Stimulated activated CD4-positive, alpha-beta T cell treated with anti-CD3 and anti-CD28 coated beads, Interleukin-2, amount 100 ng/mL, for 4 hours (primary cell): Measurements from ENCODE around the gene ZC3H13.
A peak's percentile ranks its signal among the peaks of the same experiment; 100 is the strongest.

Experiments
- DNase-seq: peaks from one replicate; pipeline ENCODE4 v3.0.0-alpha.2; 2020; ENCODE audit warnings: low read depth

The ZC3H13 gene, protein sequence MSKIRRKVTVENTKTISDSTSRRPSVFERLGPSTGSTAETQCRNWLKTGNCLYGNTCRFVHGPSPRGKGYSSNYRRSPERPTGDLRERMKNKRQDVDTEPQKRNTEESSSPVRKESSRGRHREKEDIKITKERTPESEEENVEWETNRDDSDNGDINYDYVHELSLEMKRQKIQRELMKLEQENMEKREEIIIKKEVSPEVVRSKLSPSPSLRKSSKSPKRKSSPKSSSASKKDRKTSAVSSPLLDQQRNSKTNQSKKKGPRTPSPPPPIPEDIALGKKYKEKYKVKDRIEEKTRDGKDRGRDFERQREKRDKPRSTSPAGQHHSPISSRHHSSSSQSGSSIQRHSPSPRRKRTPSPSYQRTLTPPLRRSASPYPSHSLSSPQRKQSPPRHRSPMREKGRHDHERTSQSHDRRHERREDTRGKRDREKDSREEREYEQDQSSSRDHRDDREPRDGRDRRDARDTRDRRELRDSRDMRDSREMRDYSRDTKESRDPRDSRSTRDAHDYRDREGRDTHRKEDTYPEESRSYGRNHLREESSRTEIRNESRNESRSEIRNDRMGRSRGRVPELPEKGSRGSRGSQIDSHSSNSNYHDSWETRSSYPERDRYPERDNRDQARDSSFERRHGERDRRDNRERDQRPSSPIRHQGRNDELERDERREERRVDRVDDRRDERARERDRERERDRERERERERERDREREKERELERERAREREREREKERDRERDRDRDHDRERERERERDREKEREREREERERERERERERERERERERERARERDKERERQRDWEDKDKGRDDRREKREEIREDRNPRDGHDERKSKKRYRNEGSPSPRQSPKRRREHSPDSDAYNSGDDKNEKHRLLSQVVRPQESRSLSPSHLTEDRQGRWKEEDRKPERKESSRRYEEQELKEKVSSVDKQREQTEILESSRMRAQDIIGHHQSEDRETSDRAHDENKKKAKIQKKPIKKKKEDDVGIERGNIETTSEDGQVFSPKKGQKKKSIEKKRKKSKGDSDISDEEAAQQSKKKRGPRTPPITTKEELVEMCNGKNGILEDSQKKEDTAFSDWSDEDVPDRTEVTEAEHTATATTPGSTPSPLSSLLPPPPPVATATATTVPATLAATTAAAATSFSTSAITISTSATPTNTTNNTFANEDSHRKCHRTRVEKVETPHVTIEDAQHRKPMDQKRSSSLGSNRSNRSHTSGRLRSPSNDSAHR (N-terminal part only)

DNA sequence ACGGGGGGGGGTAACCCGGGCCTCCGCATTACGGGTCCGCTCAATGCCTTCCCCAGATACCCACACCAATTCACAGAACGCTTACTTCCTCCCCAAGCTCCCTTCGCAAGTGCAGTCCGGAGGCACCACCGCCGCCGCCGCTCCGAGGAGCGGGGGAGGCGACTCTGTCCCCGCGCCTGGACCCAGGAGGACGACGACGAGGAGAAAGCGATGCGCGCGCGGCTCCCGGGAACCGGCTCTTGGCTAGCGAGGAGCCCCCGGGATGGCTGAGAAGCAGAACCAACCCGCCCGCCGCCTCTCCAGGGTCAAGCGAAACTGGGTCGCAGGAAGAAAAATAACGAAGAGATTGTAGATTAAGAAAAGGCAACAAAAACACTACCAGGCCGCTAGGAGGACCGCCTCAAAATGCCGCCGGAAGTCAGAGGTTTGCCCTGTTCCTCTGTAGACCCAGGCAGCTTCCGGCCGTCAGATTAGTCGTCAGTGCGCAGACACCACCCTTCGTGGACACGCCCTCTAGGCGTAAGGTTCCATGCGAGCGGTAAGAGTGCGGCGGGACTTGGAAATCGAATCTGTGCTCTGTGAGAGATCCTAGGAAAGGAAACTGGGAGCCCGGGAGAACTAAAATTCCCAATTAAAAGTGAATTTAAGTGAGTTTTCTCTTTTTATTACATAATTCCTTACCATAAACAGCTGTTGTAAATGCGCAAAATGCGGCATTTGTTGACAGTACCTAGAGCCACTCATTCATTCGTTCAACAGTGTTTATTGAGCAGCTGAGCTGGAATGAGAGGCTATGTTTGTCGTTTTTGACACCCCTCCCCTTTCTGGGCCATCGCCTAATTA is at the start of gene ZC3H13:
TSS of gene ZC3H13 (minus strand) at position 428 of the 843 bp plus-strand sequence. CDS start 7,239 bp downstream, outside the sequence.
- DNase-seq = peak; percentile 86

DNA sequence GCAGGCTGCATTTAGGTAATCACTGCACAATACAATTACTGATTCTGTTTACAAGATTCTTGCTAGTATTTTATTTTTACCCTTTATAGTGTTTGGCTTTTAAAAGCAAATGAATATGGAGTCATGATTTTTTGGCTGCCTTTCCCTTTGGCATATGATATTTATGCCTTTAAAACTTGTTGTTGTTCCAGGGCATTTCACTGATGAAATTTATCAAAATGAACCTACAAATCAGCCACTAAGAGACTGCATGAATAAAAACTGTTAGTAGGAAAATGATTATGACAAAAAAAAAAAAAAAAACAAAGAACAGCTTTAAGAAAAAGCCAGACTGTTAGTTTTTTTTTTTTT is 49.7 kb upstream of the ZC3H13 start:
- DNase-seq = no peak

DNA sequence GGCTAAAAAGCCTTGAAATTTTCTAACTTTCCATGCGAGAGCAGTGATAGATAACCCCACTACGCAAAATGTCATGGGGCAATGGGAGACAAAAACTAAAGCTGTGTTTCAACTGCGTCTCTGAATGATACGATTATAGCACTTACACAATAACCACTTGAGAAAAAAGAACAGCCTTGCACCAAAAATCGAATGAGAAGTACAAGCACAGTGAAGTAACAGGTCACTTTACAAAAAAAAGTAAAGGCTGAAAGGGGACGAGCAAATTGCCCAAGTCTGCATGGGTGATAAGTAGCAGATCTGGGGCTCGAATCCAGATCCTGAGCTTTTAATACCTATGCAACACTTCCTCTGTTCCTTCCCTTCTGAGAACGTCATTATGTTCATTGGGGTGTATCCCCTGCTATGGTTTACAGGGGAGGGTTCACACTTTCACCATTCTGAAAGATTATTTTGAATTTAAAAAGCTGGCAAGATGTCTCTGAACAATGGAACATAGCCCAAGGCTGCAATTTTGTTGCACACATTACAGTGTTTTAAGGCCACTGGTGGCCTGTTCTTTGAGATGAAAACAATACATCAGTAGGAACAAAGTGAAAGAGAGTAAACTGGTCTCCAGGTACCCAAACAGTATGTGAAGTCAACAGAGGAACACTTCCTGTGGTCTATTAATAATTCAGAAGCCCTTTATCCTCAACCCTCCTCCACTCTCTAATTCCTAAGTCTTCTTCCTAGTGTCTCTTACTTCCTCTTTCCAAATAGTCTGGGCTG is 49.1 kb upstream of the ZC3H13 start:
- DNase-seq = no peak

DNA sequence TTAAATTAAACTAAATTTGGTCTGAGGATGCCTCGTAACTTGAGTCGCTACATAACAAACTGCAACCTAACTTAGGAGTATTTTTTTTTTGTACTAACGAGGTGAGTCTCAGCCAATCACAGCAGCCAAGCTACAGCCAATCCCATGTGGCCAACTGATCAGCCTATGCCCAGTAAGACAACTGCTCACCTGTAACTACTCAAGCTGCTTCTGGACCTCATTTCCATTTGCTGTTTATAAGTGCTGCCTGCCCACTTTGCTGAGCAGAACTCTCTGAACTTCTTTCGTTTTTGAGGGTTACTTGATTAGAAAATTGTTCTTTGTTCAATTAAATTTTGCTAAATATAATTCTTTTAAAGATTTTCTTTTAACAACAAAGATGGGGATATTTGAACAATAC is 48.5 kb upstream of the ZC3H13 start:
- no peak for DNase-seq

DNA sequence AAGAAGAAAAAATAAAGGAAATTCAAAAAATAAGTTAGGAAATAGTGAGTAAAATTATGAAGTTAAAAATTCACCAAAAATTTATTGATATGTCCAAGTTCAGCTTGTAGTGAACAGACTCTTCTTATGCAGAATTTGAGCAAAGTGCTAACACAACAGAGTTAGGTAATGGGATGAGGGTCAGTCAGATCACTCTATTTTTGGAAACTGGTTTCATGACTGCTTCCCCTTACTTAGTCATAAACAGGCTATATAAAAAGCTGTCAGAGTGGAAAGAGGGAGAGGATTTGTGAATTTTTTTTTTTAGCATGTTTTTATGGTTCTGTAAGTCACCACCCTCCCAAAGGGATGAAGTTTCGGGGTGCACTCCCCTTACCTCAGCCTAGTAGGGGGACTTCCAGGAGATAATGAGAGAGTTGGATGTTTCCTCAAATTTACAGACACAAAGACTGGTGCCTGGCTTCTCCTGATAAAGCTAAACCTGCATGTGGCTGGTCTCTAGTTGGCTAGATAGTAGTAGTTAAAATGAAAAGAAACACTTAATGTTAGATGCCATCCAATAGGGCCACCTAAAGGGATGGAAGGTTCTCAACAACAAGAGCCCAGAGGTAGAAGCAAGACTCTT is 47.8 kb upstream of the ZC3H13 start:
- DNase-seq = no peak

DNA sequence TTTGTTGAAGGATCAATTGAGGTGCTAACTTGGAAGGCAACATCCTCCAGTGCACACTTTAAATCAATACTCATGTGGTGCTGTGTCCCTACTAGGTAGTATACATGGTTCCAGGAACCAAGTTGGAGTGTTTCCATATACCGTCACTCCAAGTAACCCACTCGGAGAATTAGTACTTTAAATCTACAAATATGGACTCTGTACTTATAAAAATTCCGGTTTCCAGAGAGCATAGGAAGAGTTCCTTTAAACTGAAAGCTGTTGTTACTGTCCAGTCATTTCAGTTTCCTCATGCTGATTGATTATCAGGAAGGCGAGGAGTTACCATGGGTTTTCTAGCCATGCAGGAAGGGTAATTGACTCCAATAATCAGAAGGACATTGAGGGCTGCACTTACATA is 45.1 kb upstream of the ZC3H13 start:
- DNase-seq = no peak

DNA sequence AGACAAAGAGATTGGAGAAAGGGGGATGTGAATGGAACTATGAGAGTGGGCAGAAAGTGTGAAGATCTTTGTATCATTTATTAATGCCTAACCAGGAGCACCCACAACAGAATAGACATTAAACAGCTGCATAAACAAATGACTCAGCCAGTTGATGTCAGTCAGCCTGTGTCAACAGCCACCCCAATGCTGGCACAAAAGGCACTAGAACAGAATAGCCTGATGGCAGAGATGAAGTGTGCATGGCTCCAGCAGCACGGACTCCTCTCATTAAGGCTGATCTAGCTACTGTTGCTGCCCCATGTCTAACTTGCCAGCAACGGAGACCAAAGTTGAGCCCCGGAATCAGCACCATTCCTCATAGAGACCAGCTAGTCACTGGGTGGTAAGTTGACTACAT is 44.5 kb upstream of the ZC3H13 start:
- DNase-seq = no peak

DNA sequence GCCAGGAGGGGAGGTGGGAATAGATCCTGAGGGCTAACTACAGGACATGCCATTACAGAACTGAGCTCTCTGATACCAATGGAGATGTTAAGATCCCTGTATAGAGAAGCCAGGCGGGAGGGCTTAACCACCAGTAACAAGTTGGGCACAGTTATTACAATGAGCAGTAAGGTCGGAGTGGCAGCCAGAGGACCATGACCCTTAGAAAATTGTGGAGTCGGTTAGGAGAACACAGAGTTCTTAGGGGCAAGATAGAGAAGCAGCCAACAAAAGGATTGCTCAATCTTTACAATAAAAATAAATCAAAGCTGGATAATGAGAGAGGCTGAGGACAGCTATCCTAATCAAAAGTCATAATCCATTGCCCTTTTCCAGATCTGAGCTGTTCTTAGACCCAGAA is 41.9 kb upstream of the ZC3H13 start:
- no peak for DNase-seq

DNA sequence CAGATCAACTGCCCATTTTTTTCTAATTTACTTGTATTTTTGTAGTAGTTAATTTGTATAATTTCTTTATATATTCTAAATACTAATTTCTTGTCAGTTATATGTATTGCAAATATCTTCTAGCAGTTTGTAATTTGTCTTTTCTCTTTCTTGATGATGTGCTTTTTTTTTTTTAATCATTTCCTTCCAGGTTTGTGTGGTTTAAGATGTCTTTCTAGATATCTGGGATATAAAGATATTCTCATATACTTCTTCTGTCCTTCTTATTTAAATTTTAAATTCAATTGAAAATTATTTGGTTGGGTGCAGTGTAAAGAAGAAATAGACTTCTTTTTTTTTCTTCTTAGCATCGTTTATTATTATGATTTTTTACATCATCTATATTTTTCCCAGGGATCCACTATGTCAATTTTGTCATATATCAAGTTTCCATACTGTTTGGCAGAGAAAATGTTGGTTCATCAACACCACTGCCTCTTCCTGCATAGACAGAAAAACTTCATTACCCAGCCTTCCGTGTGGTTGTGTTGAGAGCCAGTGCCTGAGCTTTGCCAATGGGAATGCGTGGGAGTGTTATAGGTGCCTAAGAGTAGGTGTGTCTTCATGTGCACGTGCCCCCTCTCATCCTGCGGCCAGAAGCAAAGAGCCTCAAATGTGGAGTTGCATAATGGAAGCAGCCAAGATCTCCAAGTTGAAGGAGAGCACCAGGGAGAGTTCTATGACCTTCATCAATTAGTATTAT is 36.4 kb upstream of the ZC3H13 start:
- no peak for DNase-seq

DNA sequence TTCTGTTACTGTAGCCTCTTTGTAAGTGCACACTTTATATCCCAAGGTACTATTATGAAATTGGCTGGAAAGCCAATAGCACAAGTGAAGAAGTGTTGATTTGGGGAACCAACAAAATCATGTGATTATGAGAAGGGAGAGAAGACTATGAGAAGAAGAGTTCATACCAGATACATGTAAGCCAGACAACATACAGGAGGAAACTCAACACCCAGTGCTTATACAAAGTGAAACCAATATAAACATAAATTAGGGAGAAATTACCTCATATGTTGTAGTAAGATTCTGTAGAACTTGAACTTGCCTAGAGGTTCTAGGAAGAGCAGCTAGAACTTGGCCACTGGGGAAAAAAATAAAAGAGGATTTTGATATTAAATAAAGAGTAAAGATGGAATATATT is 34.9 kb upstream of the ZC3H13 start:
- DNase-seq = no peak

DNA sequence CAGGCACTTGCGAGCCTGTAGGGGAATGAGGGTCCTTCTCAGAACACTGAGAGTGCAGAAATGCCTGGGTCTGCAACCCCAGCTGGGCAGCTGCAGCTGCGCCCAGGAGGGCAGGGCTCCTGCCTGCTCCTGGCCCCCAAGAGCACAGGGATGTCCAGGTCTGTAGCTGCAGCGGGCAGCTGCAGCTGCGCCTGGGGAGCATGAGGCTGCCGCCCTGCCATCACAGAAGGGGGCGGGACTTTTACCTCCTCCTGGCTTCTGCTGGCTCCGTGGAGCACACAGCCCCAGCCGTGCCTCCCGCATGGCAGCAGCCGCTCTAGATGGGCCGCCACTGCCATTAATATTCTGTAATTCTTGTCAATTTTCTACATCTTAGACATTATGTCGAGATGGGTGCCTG is 34.4 kb upstream of the ZC3H13 start:
- DNase-seq = no peak

DNA sequence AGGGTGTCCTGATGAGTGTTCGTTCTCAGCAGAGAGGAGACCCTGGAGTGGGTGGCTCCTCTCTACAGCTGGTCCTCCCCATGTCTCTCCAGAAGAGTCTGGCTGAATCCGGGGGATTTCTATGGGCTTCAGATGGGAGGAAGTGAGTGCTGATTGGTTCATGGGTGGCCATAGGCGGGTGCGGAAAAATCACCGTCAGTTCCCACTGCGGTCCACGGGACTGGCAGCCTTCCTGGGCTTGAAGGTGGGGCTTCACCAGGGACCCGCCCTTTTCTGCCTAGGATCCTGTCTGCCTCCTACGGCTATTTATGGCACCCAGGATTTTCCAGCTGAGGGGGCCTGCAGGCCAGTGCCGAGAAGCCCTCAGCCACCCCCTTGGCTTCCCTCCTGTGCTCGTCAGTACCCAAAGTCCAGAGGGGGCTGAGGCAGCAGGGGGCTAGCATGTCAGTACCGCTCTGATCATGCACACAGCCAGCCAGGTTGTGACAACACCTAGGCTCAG is 33.9 kb upstream of the ZC3H13 start:
- DNase-seq = no peak

DNA sequence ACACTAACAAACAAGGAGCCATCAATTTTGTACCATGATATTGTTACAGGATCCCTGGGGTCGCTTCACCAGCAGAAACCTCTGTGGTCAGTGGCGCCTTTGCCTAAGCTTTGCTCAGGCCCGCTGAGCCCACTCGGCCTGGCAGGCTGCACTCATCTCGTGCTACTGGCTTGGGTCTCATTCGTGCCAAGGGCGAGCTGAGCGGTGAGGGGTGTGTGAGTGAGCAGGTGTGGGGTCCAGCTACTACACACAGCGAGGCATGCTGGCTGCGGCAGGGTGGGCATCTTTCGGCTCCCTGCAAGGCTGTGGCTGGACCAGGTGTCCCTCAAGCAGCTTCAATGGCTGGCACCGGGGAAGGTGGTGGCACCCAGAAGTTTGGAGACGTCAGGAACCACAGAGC is 33.2 kb upstream of the ZC3H13 start:
- DNase-seq = no peak

DNA sequence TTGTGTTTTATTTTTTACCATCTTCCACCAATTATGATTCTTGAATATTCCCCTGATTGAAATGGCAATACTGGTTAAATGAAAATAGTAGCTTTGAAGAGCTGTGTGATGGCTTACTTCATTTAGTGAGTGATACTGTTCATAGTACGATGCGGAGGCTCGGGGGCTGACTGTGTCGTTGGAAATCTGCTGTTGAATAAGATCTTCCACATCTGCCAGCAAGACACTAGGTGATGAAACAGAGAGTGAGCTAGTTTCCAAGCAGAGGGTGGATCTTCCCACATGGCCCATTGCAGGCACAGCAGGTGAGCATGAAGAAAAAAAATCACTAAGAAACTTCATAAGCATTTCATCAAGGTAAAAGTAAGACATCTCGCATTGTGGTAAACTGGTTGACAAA is 29.8 kb upstream of the ZC3H13 start:
- no peak for DNase-seq

DNA sequence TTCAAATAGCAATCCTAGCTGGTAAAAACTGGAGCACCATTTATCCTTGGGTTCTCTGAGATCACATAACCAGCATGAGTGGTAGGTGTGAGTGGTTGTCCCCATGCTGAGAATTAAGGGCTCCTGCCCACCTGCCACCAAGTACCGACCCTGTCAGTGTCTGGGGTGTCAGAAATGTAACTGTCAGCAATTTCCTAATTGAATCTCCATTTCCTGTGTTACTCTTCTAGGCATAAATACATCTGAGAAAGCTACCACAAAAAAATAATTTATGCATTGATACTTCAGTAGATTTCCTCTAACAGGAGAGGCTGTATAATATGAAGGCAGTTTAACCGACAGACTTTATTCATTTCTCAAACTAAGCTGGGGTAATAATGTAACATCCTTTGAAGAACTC is 27.2 kb upstream of the ZC3H13 start:
- DNase-seq = no peak

DNA sequence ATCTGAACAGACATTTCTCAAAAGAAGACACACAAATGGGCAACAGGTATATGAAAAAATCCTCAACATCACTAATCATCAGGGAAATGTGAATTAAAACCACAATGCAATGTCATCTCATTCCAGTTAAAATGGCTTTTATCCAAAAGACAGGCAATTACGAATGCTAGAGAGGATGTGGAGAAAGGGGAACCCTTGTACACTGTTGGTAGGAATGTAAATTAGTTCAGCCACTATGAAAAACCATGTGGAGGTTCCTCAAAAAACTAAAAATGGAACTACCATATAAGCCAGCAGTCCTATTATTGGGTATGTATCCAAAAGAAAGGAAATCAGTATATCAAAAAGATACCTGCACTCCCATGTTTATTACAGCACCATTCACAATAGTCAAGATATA is 24.7 kb upstream of the ZC3H13 start:
- DNase-seq = no peak

DNA sequence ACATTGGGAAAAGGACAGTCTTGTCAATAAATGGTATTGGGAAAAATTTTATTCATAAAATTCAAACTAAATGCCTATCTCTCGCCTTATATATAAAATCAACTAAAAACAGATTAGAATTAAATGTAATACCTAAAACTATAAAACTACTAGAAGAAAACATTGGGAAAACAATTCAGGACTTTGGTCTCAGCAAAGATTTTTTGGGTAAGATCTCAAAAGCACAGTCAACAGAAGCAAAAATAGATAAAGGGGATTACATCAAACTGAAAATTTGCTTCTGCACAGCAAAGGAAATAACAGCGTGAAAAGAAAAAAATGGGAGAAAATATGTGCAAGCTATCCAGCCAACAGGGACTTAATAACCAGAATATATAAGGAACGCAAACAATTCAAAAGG is 24.3 kb upstream of the ZC3H13 start:
- DNase-seq = no peak

DNA sequence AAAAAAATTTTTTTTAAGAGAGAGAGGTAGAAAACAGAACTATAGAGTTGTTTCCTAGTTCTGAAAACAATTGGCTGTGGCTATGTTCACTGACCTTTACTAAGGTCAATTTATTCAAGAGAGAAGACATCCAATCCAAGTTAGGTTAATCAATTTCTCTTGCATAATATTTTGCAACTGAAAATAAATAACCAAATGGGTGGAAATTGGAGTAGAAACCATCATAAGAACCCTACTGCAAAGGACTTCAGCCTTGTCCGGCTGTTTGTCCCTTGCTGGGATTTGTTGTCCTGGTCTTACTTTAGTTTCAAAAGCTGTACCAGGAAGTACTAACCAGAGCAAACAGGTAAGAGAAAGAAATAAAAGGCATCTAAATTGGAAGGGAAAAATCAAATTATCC is 23.3 kb upstream of the ZC3H13 start:
- DNase-seq = no peak

DNA sequence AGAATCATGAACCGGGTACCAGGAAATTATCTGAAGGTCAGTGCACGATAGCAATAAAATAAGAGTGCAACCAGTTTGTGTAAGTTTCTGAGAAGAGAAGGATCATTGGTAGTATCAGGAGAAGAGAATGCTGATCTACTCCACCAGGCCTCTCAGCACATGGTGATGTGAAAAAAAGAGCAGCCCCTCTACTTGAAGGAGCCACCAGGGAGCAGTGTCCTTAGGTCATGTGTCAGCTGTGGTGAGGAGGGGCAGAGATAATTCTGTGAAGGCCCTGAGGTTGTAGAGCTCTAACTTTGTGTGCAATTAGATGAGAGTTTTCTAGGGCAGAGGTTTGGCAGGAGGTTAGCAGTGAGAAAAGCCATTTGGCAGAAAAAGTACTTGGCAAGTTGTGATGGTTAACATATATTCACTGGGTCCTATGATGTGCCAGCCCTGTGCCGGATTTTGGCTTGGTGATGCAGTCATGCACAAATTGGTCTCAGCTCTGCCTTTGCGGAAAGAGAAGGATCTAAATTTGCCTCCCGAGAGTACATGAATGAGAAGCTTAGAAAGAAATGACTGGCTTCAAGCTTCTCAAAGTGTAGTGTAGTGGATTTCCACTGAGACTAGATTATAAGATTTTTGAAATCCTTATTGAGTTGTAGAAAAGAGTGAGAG is 19.2 kb upstream of the ZC3H13 start:
- DNase-seq = no peak
